Fibroblast of the aortic adventitia (primary cell): ENCODE results near the gene MYB. TPM values are rescaled to one million over a fixed set of nuclear protein-coding genes. Genes with fewer than 3 reads are reported as not detected.

ENCODE experiments used
- DNase-seq: peaks from one replicate; pipeline ENCODE4 v3.0.0-alpha.2; 2010; ENCODE audit warnings: low read depth
- H3K4me3 ChIP-seq: 2 replicates; pipeline ENCODE4 v1.5.1; 2011; ENCODE audit warnings: low read depth, mild to moderate bottlenecking, control low read depth, low read length, moderate library complexity
- total RNA-seq: library from RNA; depleted of rRNA; stranded (reverse); fragments of >200 nt; gene quantifications from 2 replicates; pipeline ENCODE4 v1.2.3, GENCODE V29; 2012; ENCODE audit warnings: low replicate concordance
- TF ChIP-seq, protein P1 (sequence below): IDR thresholded peaks from 2 replicates; pipeline ENCODE4 v1.5.1; 2011; ENCODE audit warnings: mild to moderate bottlenecking, low read length, control low read depth, inconsistent platforms; ENCODE audit not compliant: insufficient read depth

The MYB gene
- total RNA-seq, 1 donor = 0.54 TPM

DNA sequence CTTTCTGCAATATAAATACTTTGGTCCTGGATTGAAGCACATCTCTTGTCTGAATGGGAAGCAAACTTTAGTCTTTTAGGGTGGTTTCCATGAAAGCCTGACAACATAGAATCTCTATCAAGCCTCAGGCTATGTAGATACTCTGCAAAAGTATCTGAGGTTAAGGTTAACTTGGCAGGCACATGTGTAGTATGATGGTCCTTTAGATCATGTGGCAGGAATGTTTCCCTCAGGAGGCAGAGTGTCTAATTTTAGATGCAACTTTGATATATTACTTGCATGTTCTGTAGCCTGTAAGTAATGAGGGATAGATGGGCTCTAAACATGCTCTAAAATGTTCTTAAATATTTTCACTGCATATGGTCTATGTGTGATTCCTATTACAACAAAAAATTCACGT, 8.2 kb downstream of the MYB start:
- no peak for DNase-seq
- TF ChIP-seq, protein P1, sequence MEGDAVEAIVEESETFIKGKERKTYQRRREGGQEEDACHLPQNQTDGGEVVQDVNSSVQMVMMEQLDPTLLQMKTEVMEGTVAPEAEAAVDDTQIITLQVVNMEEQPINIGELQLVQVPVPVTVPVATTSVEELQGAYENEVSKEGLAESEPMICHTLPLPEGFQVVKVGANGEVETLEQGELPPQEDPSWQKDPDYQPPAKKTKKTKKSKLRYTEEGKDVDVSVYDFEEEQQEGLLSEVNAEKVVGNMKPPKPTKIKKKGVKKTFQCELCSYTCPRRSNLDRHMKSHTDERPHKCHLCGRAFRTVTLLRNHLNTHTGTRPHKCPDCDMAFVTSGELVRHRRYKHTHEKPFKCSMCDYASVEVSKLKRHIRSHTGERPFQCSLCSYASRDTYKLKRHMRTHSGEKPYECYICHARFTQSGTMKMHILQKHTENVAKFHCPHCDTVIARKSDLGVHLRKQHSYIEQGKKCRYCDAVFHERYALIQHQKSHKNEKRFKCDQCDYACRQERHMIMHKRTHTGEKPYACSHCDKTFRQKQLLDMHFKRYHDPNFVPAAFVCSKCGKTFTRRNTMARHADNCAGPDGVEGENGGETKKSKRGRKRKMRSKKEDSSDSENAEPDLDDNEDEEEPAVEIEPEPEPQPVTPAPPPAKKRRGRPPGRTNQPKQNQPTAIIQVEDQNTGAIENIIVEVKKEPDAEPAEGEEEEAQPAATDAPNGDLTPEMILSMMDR = no peak

DNA sequence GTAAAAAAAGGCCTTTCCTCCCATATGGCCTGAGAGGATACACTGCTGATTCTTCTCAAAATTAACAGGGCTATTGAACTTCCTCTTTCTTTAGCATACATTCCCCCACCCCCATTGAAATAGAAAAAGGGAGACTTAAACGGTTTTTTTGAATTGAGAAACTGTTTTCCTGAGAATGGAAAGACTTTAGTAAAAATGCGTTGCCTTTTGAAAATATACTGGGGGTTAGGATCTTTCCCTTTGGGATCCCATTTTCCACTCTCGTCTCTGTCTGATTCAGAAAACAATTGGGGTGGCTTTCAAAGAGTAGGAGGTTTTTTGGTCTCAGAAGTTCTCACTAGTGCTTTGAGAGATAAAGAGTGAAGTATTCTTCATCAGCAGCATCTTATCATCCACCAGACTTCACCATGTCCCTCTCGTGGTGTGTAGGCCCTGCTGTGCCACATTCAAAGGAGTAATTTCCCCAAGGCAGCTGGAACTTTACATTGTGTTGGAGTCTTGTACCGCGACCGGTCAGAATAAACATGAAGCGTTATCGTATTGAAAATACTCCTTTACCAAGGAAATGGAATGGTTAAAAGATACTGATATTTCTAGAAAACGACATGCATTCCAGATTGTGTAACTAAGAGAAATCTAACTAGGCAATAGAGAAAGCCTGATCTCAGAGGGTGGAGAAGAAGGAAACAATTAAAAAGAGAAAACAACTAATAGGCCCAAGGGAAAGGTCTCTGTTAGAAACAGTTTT, 10.6 kb downstream of the MYB start:
- TF ChIP-seq, protein P1 = no peak
- H3K4me3 ChIP-seq = no peak overlapping the region

More for the DNA sequence above, 8.2 kb downstream of the MYB start:
- no peak overlapping the region for H3K4me3 ChIP-seq

DNA sequence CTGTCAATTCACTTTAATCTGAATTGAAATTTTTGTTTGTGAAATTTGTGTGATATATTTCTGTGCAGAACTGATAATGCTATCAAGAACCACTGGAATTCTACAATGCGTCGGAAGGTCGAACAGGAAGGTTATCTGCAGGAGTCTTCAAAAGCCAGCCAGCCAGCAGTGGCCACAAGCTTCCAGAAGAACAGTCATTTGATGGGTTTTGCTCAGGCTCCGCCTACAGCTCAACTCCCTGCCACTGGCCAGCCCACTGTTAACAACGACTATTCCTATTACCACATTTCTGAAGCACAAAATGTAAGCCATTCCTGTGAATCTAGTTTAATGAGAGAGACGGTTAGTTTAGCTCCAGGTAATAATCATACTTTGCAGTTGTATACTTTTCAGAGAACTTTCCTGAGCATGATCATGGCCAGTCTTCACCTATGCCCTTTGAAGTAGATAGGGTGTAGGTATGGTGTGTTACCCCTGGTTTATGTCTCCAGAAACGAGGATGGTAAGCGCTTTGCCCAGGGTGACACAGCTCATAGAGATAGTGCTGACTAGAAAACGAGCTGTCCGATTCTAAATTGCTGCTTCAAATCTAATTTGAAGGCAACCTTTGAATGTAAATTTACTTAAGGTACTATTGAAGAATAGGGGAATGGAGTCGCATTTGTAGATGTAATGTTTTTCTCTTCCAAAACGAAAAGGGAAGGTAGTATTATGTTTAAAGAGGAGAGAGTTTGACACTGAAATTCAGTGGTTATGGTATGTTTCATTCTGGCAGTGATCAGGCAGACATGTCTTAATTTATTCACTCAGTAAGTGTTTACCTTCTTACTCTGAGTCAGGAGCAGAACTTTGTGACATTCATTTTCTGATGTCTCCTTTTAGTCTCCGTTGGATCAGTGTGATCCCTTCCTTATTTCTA, 11.4 kb downstream of the MYB start:
- TF ChIP-seq, protein P1 = no peak
- no peak for DNase-seq
- no peak overlapping the region for H3K4me3 ChIP-seq

More for the DNA sequence above, 10.6 kb downstream of the MYB start:
- DNase-seq = no peak

DNA sequence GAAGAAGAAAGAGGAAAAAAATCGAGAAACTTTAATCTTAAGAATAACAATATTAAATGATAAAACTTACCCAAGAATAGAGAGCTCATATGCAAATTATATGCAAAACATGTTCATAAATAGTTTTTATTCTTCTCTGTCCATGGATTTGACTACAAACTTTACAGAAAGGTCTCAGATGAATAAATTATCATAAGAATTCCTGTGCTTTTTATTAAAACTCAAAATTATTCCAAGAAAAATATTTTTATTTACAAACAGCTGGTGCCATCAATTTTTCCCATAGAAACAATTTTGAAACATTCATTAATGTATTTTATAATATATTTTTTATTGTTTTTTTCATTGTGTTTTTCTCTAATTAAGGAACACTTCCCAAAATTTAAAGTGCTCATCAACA, 12.1 kb downstream of the MYB start:
- TF ChIP-seq, protein P1 = no peak
- DNase-seq = no peak
- H3K4me3 ChIP-seq = no peak overlapping the region

DNA sequence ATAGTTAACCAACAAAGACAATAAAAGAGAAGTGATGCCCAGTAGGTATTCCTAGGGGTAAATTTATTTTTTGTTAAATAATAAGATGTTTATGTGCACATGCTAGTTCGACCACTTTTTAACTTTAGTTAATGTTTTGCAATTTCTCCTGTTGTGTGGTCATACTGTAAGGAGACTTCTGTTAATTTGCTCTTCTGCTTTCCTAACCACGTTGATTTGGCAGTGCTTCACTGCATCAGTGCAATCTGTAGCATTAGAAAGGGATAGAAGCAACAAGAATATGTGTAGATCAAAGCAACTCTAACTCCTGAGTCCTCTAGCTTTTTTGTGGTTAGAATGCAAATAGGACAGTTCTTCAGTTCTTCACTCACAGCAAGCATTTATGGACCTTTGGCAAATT, 13.9 kb downstream of the MYB start:
- H3K4me3 ChIP-seq = no peak overlapping the region
- DNase-seq = no peak
- TF ChIP-seq, protein P1 = no peak

DNA sequence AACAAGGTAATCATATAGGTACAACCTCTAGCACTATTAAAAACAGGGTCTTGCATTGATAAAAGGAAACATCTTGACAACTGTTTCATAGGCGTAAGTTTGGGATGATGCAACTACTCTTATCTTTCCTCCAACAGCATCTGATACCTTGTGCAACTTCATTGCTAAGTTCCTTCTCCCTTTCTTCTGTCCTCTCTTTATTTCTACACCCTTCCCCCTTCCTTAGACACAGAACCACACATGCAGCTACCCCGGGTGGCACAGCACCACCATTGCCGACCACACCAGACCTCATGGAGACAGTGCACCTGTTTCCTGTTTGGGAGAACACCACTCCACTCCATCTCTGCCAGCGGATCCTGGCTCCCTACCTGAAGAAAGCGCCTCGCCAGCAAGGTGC, 14.4 kb downstream of the MYB start:
- no peak overlapping the region for H3K4me3 ChIP-seq
- DNase-seq = no peak
- TF ChIP-seq, protein P1 = no peak
